Panc1 (cell line): Measurements from ENCODE around the gene NPAS2. TPM values are rescaled to one million over a fixed set of nuclear protein-coding genes. Genes with fewer than 3 reads are reported as not detected.
A peak's percentile ranks its signal among the peaks of the same experiment; 100 is the strongest.

Experiments
- ATAC-seq: fragments of 200-7000 bp; cut with Tn5 transposase; 2 replicates; pipeline ENCODE4 v1.9.1; 2020; ENCODE audit warnings: mild to moderate bottlenecking, moderate library complexity
- BruUV-seq: library from RNA; stranded (reverse); fragments of 400-500 nt; replicated peaks from 2 replicates; lab custom pipeline; 2021; lab: Mats Ljungman, UMichigan
- CTCF ChIA-PET: fragments of 300-600 bp; sonication (Branson Sonifier 250); formaldehyde crosslinking; loops from one replicate; lab custom pipeline; 2022; ENCODE audit warnings: antibody characterized with exemption; lab: Charles Lee
- POLR2A ChIA-PET: fragments of 300-600 bp; sonication (Branson Sonifier 250); formaldehyde crosslinking; loops from one replicate; lab custom pipeline; 2022; ENCODE audit warnings: antibody characterized with exemption; lab: Charles Lee
- DNase-seq: peaks from one replicate; pipeline ENCODE4 v3.0.0-alpha.2; 2010; ENCODE audit warnings: low read depth, low spot score
- H3K27ac ChIP-seq: 2 replicates; pipeline ENCODE4 v1.5.1; 2011; ENCODE audit warnings: mild to moderate bottlenecking, low read length, inconsistent platforms
- H3K27me3 ChIP-seq: fragments of 200-500 bp; sonication (Bioruptor generic); 2 replicates; pipeline ENCODE4 v1.6.0; 2014; ENCODE audit warnings: low read length, inconsistent platforms; ENCODE audit not compliant: control insufficient read depth, insufficient read depth
- H3K36me3 ChIP-seq: fragments of 200-500 bp; sonication (Bioruptor generic); 2 replicates; pipeline ENCODE4 v1.5.1; 2014; ENCODE audit warnings: inconsistent platforms, mild to moderate bottlenecking, low read length, moderate library complexity; ENCODE audit not compliant: control insufficient read depth, insufficient read depth
- H3K4me1 ChIP-seq: 2 replicates; pipeline ENCODE4 v1.5.1; 2011; ENCODE audit warnings: inconsistent platforms, mild to moderate bottlenecking, low read length, moderate library complexity; ENCODE audit not compliant: control insufficient read depth, insufficient read depth
- H3K4me3 ChIP-seq, 2 experiments: 2 replicates each; pipeline ENCODE4 v1.5.1; 2011 to 2012; ENCODE audit warnings: low read depth in 2 of 2, low read length in 2 of 2, mild to moderate bottlenecking in 2 of 2, inconsistent platforms in 1 of 2, moderate library complexity in 1 of 2
- H3K9me3 ChIP-seq: fragments of 200-500 bp; sonication (Bioruptor generic); 2 replicates; pipeline ENCODE4 v1.5.1; 2014; ENCODE audit warnings: low read depth, mild to moderate bottlenecking, inconsistent platforms, low read length, moderate library complexity; ENCODE audit not compliant: control insufficient read depth, insufficient read depth
- CTCF ChIP-seq: fragments of 450-650 bp; IDR thresholded peaks from 2 replicates; pipeline ENCODE4 v1.5.1; 2017; ENCODE audit warnings: mild to moderate bottlenecking
- POLR2AphosphoS5 ChIP-seq: IDR thresholded peaks from 2 replicates; pipeline ENCODE4 v1.6.1; 2012; ENCODE audit warnings: mild to moderate bottlenecking, low read depth, low read length, moderate library complexity
- REST ChIP-seq, 2 experiments: IDR thresholded peaks; 2 replicates each; pipeline ENCODE4 v1.6.1; 2011 to 2012; ENCODE audit warnings: low read depth in 2 of 2, control low read depth in 1 of 2, low read length in 1 of 2, mild to moderate bottlenecking in 1 of 2, moderate library complexity in 1 of 2; ENCODE audit not compliant: insufficient read depth in 1 of 2
- SIN3A ChIP-seq: IDR thresholded peaks from 2 replicates; pipeline ENCODE4 v1.6.1; 2012; ENCODE audit warnings: low read depth, mild to moderate bottlenecking, low read length, moderate library complexity, borderline replicate concordance; ENCODE audit not compliant: insufficient read depth
- TCF7L2 ChIP-seq: IDR thresholded peaks from 2 replicates; pipeline ENCODE4 v1.6.1; 2011; ENCODE audit warnings: mild to moderate bottlenecking, low read depth, low read length, inconsistent platforms
- in situ Hi-C: cut with HindIII; loops from 2 replicates; pipeline ENCODE4 v1.10.0; 2016; ENCODE audit warnings: low sequenced_read_pairs, low pct_unique_long_range_greater_than_20kb
- intact Hi-C: fragments of 100-400 bp; cut with micrococcal nuclease; formaldehyde crosslinking; loops from one replicate; pipeline ENCODE4 v1.10.0; 2022; ENCODE audit not compliant: unreplicated experiment
- total RNA-seq: library from RNA; stranded (reverse); gene quantifications from one replicate; pipeline ENCODE4 v1.2.1, GENCODE V29; 2021; ENCODE audit not compliant: unreplicated experiment

NPAS2 gene
- total RNA-seq, 1 experiment from 2014 or later: 72.8 TPM

GRCh38 chr2:100781009-100781325 lies 39.0 kb upstream of the NPAS2 start:
- intact Hi-C loops: no loop called here
- Histone ChIP-seq H3K27me3 (no peaks in the 10 kb centered on the region), H3K9me3 (no peaks in the 10 kb centered on the region), H3K36me3 (no peaks in the 10 kb centered on the region), H3K4me3 (no peak overlapping the region), H3K4me1 (peaks cover 16% of the 10 kb centered on the region), H3K27ac (peak overlapping the region; percentile 67)
- ATAC-seq (no peak), DNase-seq (no peak)
- no TSS peak for BruUV-seq
- ChIA-PET CTCF (interaction anchor here (0.6 kb wide), 2 partner anchors 112 to 204 kb away, joined by 3 read pairs; no protein-coding TSS in a partner anchor), POLR2A (no interaction called here)
- in situ Hi-C loops: no loop called here
- TF ChIP-seq CTCF (no peak), POLR2AphosphoS5 (no peak), SIN3A (no peak), TCF7L2 (no peak), REST (IDR thresholded peaks at IDR 0.05; ENCODE audit: insufficient read depth in 1 of 2, low read depth in 2 of 2, low read length in 1 of 2) (no peak)

GRCh38 chr2:100781523-100782379 lies 38.2 kb upstream of the NPAS2 start:
- no TSS peak for BruUV-seq
- no peak overlapping the region for H3K4me3 ChIP-seq
- in situ Hi-C loops (no loop called here), intact Hi-C loops (no loop called here)
- ChIA-PET CTCF (interaction anchor here (0.6 kb wide), 2 partner anchors 111 to 203 kb away, joined by 3 read pairs; no protein-coding TSS in a partner anchor), POLR2A (no interaction called here)
- H3K9me3 ChIP-seq: no peaks in the 10 kb centered on the region
- ATAC-seq (no peak), DNase-seq (no peak)
- no peaks in the 10 kb centered on the region for H3K27me3 ChIP-seq
- H3K4me1 ChIP-seq: peaks cover 24% of the 10 kb centered on the region
- no peak for TF ChIP-seq SIN3A
- TF ChIP-seq POLR2AphosphoS5: no peak
- no peak for TF ChIP-seq CTCF
- no peak for TF ChIP-seq TCF7L2
- TF ChIP-seq REST (IDR thresholded peaks at IDR 0.05; ENCODE audit: insufficient read depth in 1 of 2, low read depth in 2 of 2, low read length in 1 of 2): no peak
- H3K27ac ChIP-seq: peak overlapping the region; percentile 67
- no peaks in the 10 kb centered on the region for H3K36me3 ChIP-seq
